ENCODE data around the gene KLF16. TPM values are rescaled to one million over a fixed set of nuclear protein-coding genes. Genes with fewer than 3 reads are reported as not detected.
A peak's percentile ranks its signal among the peaks of the same experiment; 100 is the strongest.

Gene KLF16
- total RNA-seq, 5 donors from 2014 or later (not counting 1 experiment from before 2014, with no cell fraction given), result 29.8 to 61.4 (median 32.7) TPM

DNA sequence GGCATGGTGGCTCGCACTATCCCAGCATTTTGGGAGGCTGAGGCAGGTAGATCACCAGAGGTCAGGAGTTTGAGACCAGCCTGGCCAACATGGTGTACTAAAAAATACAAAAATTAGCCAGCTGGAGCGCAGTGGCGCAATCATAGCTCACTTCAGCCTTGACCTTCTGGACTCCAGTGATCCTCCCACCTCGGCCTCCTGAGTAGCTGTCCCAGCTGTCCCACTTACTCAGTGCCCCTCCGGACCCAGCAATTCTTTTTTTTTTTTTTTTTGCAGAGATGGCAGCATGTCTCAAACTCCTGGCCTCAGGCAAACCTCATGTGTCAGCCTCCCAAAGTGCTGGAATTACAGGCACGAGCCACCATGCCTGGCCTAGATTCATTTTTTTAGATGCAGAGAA lies 39.5 kb upstream of the KLF16 start:
- Histone ChIP-seq H3K9me3 (no peaks in the 10 kb centered on the region), H3K4me1 (ENCODE audit: control insufficient read depth in 1 of 2, extremely low read depth in 1 of 2, insufficient read depth in 2 of 2, low read length in 2 of 2) (peaks cover 6 to 39% of the 10 kb centered on the region in 2 experiments), H3K36me3 (ENCODE audit: control insufficient read depth in 2 of 2, extremely low read depth in 1 of 2, insufficient read depth in 1 of 2, low read length in 1 of 2) (no peaks in the 10 kb centered on the region), H3K4me3 (ENCODE audit: control insufficient read depth in 1 of 2, extremely low read depth in 1 of 2, low read length in 1 of 2) (no peak overlapping the region), H3K27ac (ENCODE audit: low read length) (no peak overlapping the region), H3K27me3 (replicated peaks in 1 of 2; ENCODE audit: control insufficient read depth in 2 of 2, extremely low read depth in 1 of 2, insufficient read depth in 2 of 2, low read length in 1 of 2) (no peaks in the 10 kb centered on the region)
- peak overlapping the region; percentile 23 to 58 for H3K27ac Mint-ChIP-seq
- ATAC-seq (replicated peaks in 1 of 4), result no peak
- 90% methylated on average over 5 of the region's 6 CpGs for WGBS (ENCODE audit: insufficient coverage)
- ChIA-PET POLR2A (interaction anchor here in 1 of 2 donors (0.6 to 0.7 kb wide), 2 partner anchors 501 to 1705 kb away, joined by 4 to 10 read pairs; no protein-coding TSS in a partner anchor), CTCF (interaction anchor here in 1 of 2 donors (0.7 kb wide), 3 partner anchors 17 to 187 kb away, joined by 3 to 4 read pairs (median 4); no protein-coding TSS in a partner anchor)
- H3K4me1 Mint-ChIP-seq, result peaks cover 20 to 33% (median 33%) of the 10 kb centered on the region in 3 donors
- no peaks in the 10 kb centered on the region for H3K36me3 Mint-ChIP-seq
- H3K27me3 Mint-ChIP-seq, result no peaks in the 10 kb centered on the region
- no peak overlapping the region for H3K4me3 Mint-ChIP-seq
- DNase-seq, result no peak
- H3K9me3 Mint-ChIP-seq, result no peaks in the 10 kb centered on the region

DNA sequence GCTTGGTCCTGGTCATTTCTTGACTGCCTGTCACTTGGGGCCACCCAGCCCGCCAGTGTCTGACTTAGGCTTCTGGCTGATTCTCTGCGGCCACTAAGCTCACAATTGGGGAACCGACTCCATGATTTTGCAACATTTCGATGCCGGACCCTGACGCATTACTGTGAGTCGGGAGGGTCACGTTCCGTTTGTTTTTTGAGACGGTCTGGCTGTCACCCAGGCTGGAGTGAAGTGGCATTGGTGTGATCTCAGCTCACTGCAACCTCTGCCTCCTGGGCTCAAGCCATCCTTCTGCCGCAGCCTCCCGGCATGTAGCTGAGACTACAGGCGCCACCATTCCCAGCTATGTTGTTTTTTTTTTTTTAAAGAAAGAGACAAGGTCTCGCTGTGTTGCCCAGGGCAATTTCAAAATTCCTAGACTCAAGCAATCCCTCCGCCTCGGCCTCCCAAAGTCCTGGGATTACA lies 38.6 kb upstream of the KLF16 start:
- peaks cover 9 to 41% of the 10 kb centered on the region in 2 experiments for H3K4me1 ChIP-seq (ENCODE audit: control insufficient read depth in 1 of 2, extremely low read depth in 1 of 2, insufficient read depth in 2 of 2, low read length in 2 of 2)
- no peak overlapping the region for H3K4me3 Mint-ChIP-seq
- H3K9me3 ChIP-seq, result no peaks in the 10 kb centered on the region
- no peaks in the 10 kb centered on the region for H3K27me3 ChIP-seq (replicated peaks in 1 of 2; ENCODE audit: control insufficient read depth in 2 of 2, extremely low read depth in 1 of 2, insufficient read depth in 2 of 2, low read length in 1 of 2)
- WGBS (ENCODE audit: insufficient coverage), result 97% methylated on average over 13 of the region's 16 CpGs
- no peak overlapping the region for H3K27ac Mint-ChIP-seq
- POLR2A ChIA-PET, result interaction anchor here in 1 of 2 donors (0.7 kb wide), 1 partner anchor 16 kb away, joined by 5 read pairs; no protein-coding TSS in a partner anchor
- H3K9me3 Mint-ChIP-seq, result no peaks in the 10 kb centered on the region
- H3K36me3 Mint-ChIP-seq, result no peaks in the 10 kb centered on the region
- ATAC-seq (replicated peaks in 1 of 4) (no peak), DNase-seq (peak in 1 of 35 experiments; percentile 42)
- H3K36me3 ChIP-seq (ENCODE audit: control insufficient read depth in 2 of 2, extremely low read depth in 1 of 2, insufficient read depth in 1 of 2, low read length in 1 of 2), result no peaks in the 10 kb centered on the region
- CTCF ChIA-PET, result no interaction called here
- no peaks in the 10 kb centered on the region for H3K27me3 Mint-ChIP-seq
- H3K4me1 Mint-ChIP-seq, result peaks cover 29 to 39% (median 38%) of the 10 kb centered on the region in 3 donors
- no peak overlapping the region for H3K27ac ChIP-seq (ENCODE audit: low read length)
- H3K4me3 ChIP-seq (ENCODE audit: control insufficient read depth in 1 of 2, extremely low read depth in 1 of 2, low read length in 1 of 2), result no peak overlapping the region

DNA sequence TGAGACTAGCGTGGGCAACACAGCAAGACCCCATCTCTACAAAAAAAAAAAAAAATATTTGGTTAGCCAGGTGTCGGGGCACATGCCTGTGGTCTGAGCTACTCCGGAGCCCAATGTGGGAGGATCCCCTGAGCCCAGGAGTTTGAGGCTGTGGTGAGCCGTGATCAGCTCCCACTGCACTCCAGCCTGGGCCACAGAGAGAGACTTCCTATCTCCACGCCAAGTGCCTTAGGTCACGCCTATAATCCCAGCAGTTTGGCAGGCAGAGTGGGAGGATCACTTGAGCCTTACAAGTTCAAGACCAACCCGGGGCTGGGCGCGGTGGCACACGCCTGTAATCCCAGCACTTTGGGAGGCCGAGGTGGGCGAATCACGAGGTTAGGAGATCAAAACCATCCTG lies 33.1 kb upstream of the KLF16 start:
- Mint-ChIP-seq H3K36me3 (no peaks in the 10 kb centered on the region), H3K4me3 (peak overlapping the region in 2 of 3 donors; percentile 80 to 86), H3K9me3 (no peaks in the 10 kb centered on the region), H3K27me3 (no peaks in the 10 kb centered on the region), H3K27ac (peak overlapping the region; percentile 52 to 94), H3K4me1 (peaks cover 30 to 38% (median 32%) of the 10 kb centered on the region in 3 donors)
- CTCF ChIA-PET, result interaction anchor here in 1 of 2 donors (0.6 to 0.7 kb wide), 2 partner anchors 15 to 33 kb away, joined by 4 read pairs; no protein-coding TSS in a partner anchor
- ATAC-seq (replicated peaks in 1 of 4) (no peak), DNase-seq (no peak)
- H3K36me3 ChIP-seq (ENCODE audit: control insufficient read depth in 2 of 2, extremely low read depth in 1 of 2, insufficient read depth in 1 of 2, low read length in 1 of 2), result no peaks in the 10 kb centered on the region
- WGBS (ENCODE audit: insufficient coverage), result 62% methylated on average over 7 of the region's 13 CpGs
- no peak overlapping the region for H3K4me3 ChIP-seq (ENCODE audit: control insufficient read depth in 1 of 2, extremely low read depth in 1 of 2, low read length in 1 of 2)
- peak overlapping the region; percentile 79 for H3K27ac ChIP-seq (ENCODE audit: low read length)
- H3K9me3 ChIP-seq, result no peaks in the 10 kb centered on the region
- no peaks in the 10 kb centered on the region for H3K27me3 ChIP-seq (replicated peaks in 1 of 2; ENCODE audit: control insufficient read depth in 2 of 2, extremely low read depth in 1 of 2, insufficient read depth in 2 of 2, low read length in 1 of 2)
- POLR2A ChIA-PET, result interaction anchor here in 1 of 2 donors (0.7 kb wide), 1 partner anchor 727 kb away, joined by 3 read pairs; no protein-coding TSS in a partner anchor
- peaks cover 17 to 48% of the 10 kb centered on the region in 2 experiments for H3K4me1 ChIP-seq (ENCODE audit: control insufficient read depth in 1 of 2, extremely low read depth in 1 of 2, insufficient read depth in 2 of 2, low read length in 2 of 2)

- ChIA-PET CTCF (interaction anchor here in 1 of 2 donors (0.5 kb wide), 1 partner anchor 198 kb away, joined by 8 read pairs; no protein-coding TSS in a partner anchor), POLR2A (interaction anchor here in 1 of 2 donors (0.5 kb wide), 1 partner anchor 489 kb away, joined by 6 read pairs; no protein-coding TSS in a partner anchor)
- ATAC-seq (replicated peaks in 1 of 4), result no peak
- Mint-ChIP-seq H3K9me3 (no peaks in the 10 kb centered on the region), H3K27me3 (no peaks in the 10 kb centered on the region), H3K4me1 (peaks cover 32 to 38% (median 37%) of the 10 kb centered on the region in 3 donors), H3K27ac (no peak overlapping the region), H3K36me3 (no peaks in the 10 kb centered on the region), H3K4me3 (peak overlapping the region in 2 of 3 donors; percentile 34 to 86)
- Histone ChIP-seq H3K4me3 (ENCODE audit: control insufficient read depth in 1 of 2, extremely low read depth in 1 of 2, low read length in 1 of 2) (no peak overlapping the region), H3K27me3 (replicated peaks in 1 of 2; ENCODE audit: control insufficient read depth in 2 of 2, extremely low read depth in 1 of 2, insufficient read depth in 2 of 2, low read length in 1 of 2) (no peaks in the 10 kb centered on the region), H3K27ac (ENCODE audit: low read length) (no peak overlapping the region), H3K36me3 (ENCODE audit: control insufficient read depth in 2 of 2, extremely low read depth in 1 of 2, insufficient read depth in 1 of 2, low read length in 1 of 2) (no peaks in the 10 kb centered on the region), H3K4me1 (ENCODE audit: control insufficient read depth in 1 of 2, extremely low read depth in 1 of 2, insufficient read depth in 2 of 2, low read length in 2 of 2) (peaks cover 17 to 48% of the 10 kb centered on the region in 2 experiments), H3K9me3 (no peaks in the 10 kb centered on the region)
- 96% methylated on average over 13 of the region's 17 CpGs for WGBS (ENCODE audit: insufficient coverage)
- no peak for DNase-seq
Observed at GRCh38 chr19:1893791-1894190, 30.4 kb upstream of the KLF16 start.

GRCh38 chr19:1889907-1890306 lies 26.5 kb upstream of the KLF16 start:
- CTCF ChIA-PET, result no interaction called here

DNA sequence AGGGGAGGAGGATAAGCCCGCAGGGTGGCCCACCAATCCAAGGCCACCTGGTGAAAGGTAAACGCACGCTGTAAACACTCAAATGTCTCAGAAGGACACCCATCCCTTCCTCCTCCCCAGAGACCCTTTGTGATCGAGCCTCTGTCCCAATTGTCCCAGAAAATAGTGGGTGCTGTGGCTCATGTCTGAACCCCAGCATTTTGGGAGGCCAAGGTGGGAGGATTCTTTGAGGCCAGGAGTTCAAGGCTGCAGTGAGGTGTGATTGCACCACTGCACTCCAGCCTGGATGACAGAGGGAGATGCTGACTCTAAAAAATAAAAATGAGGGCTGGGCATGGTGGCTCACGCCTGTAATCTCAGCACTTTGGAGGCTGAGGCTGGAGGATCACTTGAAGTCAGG lies 25.0 kb upstream of the KLF16 start:
- H3K4me1 Mint-ChIP-seq, result peaks cover 9 to 21% (median 17%) of the 10 kb centered on the region in 3 donors
- DNase-seq (no peak), ATAC-seq (replicated peaks in 1 of 4) (no peak)
- no peaks in the 10 kb centered on the region for H3K9me3 Mint-ChIP-seq
- no peaks in the 10 kb centered on the region for H3K9me3 ChIP-seq
- CTCF ChIA-PET, result no interaction called here
- peaks cover 7% of the 10 kb centered on the region for H3K36me3 Mint-ChIP-seq
- H3K4me1 ChIP-seq (ENCODE audit: control insufficient read depth in 1 of 2, extremely low read depth in 1 of 2, insufficient read depth in 2 of 2, low read length in 2 of 2), result peaks cover 3 to 22% of the 10 kb centered on the region in 2 experiments
- POLR2A ChIA-PET, result no interaction called here
- no peak overlapping the region for H3K27ac ChIP-seq (ENCODE audit: low read length)
- 73% methylated on average over 1 of the region's 5 CpGs for WGBS (ENCODE audit: insufficient coverage)
- no peak overlapping the region for H3K4me3 Mint-ChIP-seq
- no peak overlapping the region for H3K4me3 ChIP-seq (ENCODE audit: control insufficient read depth in 1 of 2, extremely low read depth in 1 of 2, low read length in 1 of 2)
- no peaks in the 10 kb centered on the region for H3K27me3 ChIP-seq (replicated peaks in 1 of 2; ENCODE audit: control insufficient read depth in 2 of 2, extremely low read depth in 1 of 2, insufficient read depth in 2 of 2, low read length in 1 of 2)
- no peak overlapping the region for H3K27ac Mint-ChIP-seq
- no peaks in the 10 kb centered on the region for H3K36me3 ChIP-seq (ENCODE audit: control insufficient read depth in 2 of 2, extremely low read depth in 1 of 2, insufficient read depth in 1 of 2, low read length in 1 of 2)
- no peaks in the 10 kb centered on the region for H3K27me3 Mint-ChIP-seq

More at GRCh38 chr19:1889907-1890306, 26.5 kb upstream of the KLF16 start:
- Histone ChIP-seq H3K27ac (ENCODE audit: low read length) (no peak overlapping the region), H3K9me3 (no peaks in the 10 kb centered on the region), H3K27me3 (replicated peaks in 1 of 2; ENCODE audit: control insufficient read depth in 2 of 2, extremely low read depth in 1 of 2, insufficient read depth in 2 of 2, low read length in 1 of 2) (no peaks in the 10 kb centered on the region), H3K36me3 (ENCODE audit: control insufficient read depth in 2 of 2, extremely low read depth in 1 of 2, insufficient read depth in 1 of 2, low read length in 1 of 2) (no peaks in the 10 kb centered on the region), H3K4me1 (ENCODE audit: control insufficient read depth in 1 of 2, extremely low read depth in 1 of 2, insufficient read depth in 2 of 2, low read length in 2 of 2) (peaks cover 0 to 20% of the 10 kb centered on the region in 2 experiments), H3K4me3 (ENCODE audit: control insufficient read depth in 1 of 2, extremely low read depth in 1 of 2, low read length in 1 of 2) (no peak overlapping the region)
- ATAC-seq (replicated peaks in 1 of 4) (no peak), DNase-seq (no peak)
- H3K4me1 Mint-ChIP-seq, result peaks cover 5 to 12% (median 11%) of the 10 kb centered on the region in 3 donors
- peak overlapping the region in 1 of 2 donors; percentile 0 for H3K27ac Mint-ChIP-seq
- no peaks in the 10 kb centered on the region for H3K9me3 Mint-ChIP-seq
- no peak overlapping the region for H3K4me3 Mint-ChIP-seq
- no CpG with 5 or more reads among the region's 1 CpG for WGBS (ENCODE audit: insufficient coverage)
- no peaks in the 10 kb centered on the region for H3K36me3 Mint-ChIP-seq
- no peaks in the 10 kb centered on the region for H3K27me3 Mint-ChIP-seq
- POLR2A ChIA-PET, result no interaction called here
